Vagina (tissue), 2 donors: ENCODE measurements around the gene DOK5.

Source experiments
- POLR2AphosphoS5 ChIP-seq, 2 donors: sonication (generic); formaldehyde crosslinking; IDR thresholded peaks; one replicate each; pipeline ENCODE4 v1.9.0; 2017; ENCODE audit warnings: antibody characterized with exemption in 2 of 2, mild to moderate bottlenecking in 2 of 2, low read depth in 1 of 2; ENCODE audit not compliant: insufficient read depth in 1 of 2
- TF ChIP-seq, protein P1 (sequence below), 3 experiments: fragments of 450-650 bp in 2 of 3; fragments of 200-600 bp in 1 of 3; sonication (generic) in 1 of 3; IDR thresholded peaks; one replicate each; pipeline ENCODE4 v1.5.1; 2017 to 2019; ENCODE audit warnings: antibody characterized with exemption in 3 of 3, mild to moderate bottlenecking in 2 of 3, moderate library complexity in 2 of 3

DNA sequence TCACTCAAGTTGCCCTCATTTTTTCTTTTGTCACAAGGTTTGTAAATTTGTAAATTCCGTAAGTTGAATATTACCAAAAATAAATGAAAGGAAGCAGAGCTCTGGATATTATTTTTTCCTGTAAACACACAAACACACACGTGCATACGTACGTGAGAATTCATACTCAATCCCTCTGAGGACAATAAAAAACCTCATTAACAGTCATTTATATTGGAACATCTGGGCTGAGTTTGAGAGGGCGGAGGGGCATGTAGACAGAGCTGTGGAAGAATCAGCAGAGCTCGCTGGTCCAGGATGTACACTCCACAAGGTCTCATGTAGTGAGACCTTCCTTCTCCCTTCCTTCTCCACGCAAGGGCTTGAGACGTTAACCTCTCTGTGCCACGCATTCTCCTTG lies 24.2 kb upstream of the DOK5 start:
- TF ChIP-seq POLR2AphosphoS5 (IDR thresholded peaks at IDR 0.05; ENCODE audit: insufficient read depth in 1 of 2, low read depth in 1 of 2), result no peak
- TF ChIP-seq, protein P1, sequence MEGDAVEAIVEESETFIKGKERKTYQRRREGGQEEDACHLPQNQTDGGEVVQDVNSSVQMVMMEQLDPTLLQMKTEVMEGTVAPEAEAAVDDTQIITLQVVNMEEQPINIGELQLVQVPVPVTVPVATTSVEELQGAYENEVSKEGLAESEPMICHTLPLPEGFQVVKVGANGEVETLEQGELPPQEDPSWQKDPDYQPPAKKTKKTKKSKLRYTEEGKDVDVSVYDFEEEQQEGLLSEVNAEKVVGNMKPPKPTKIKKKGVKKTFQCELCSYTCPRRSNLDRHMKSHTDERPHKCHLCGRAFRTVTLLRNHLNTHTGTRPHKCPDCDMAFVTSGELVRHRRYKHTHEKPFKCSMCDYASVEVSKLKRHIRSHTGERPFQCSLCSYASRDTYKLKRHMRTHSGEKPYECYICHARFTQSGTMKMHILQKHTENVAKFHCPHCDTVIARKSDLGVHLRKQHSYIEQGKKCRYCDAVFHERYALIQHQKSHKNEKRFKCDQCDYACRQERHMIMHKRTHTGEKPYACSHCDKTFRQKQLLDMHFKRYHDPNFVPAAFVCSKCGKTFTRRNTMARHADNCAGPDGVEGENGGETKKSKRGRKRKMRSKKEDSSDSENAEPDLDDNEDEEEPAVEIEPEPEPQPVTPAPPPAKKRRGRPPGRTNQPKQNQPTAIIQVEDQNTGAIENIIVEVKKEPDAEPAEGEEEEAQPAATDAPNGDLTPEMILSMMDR (IDR thresholded peaks at IDR 0.05), result no peak
